ENCODE results near the gene CELA1. TPM values are rescaled to one million over a fixed set of nuclear protein-coding genes. Genes with fewer than 3 reads are reported as not detected.

The CELA1 gene
- total RNA-seq, 1 experiment from 2014 or later = not detected

DNA sequence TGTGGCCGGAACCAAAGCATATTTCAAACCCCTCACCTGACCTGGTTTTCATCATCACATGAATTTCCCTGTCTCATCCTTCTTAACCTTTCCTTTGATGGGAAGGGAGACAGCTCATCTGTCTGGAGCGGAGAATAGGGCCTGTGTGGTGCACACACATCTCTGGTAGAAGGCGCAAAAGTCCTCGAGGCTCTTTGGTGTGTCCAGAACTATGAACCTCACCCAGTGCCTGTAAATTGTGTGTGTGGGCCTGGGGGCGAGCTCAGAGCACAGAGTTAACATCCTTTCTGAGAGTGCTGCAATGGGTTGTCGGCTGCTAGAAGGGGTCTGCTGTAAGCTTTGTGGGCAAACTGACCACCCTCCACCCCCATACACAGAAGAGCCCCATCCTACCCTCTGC lies 44.0 kb upstream of the CELA1 start (continued):
- TF ChIP-seq, protein P1, sequence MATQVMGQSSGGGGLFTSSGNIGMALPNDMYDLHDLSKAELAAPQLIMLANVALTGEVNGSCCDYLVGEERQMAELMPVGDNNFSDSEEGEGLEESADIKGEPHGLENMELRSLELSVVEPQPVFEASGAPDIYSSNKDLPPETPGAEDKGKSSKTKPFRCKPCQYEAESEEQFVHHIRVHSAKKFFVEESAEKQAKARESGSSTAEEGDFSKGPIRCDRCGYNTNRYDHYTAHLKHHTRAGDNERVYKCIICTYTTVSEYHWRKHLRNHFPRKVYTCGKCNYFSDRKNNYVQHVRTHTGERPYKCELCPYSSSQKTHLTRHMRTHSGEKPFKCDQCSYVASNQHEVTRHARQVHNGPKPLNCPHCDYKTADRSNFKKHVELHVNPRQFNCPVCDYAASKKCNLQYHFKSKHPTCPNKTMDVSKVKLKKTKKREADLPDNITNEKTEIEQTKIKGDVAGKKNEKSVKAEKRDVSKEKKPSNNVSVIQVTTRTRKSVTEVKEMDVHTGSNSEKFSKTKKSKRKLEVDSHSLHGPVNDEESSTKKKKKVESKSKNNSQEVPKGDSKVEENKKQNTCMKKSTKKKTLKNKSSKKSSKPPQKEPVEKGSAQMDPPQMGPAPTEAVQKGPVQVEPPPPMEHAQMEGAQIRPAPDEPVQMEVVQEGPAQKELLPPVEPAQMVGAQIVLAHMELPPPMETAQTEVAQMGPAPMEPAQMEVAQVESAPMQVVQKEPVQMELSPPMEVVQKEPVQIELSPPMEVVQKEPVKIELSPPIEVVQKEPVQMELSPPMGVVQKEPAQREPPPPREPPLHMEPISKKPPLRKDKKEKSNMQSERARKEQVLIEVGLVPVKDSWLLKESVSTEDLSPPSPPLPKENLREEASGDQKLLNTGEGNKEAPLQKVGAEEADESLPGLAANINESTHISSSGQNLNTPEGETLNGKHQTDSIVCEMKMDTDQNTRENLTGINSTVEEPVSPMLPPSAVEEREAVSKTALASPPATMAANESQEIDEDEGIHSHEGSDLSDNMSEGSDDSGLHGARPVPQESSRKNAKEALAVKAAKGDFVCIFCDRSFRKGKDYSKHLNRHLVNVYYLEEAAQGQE (IDR thresholded peaks at IDR 0.05; ENCODE audit: low read depth) = no peak
- TF ChIP-seq CEBPB (IDR thresholded peaks at IDR 0.05; ENCODE audit: low read depth) (no peak), POLR2AphosphoS5 (IDR thresholded peaks at IDR 0.05; ENCODE audit: low read depth, low read length) (no peak), EZH2 (IDR thresholded peaks at IDR 0.05) (no peak), MAX (IDR thresholded peaks at IDR 0.05) (no peak), SRF (IDR thresholded peaks at IDR 0.05; ENCODE audit: low read depth) (no peak), SIN3A (IDR thresholded peaks at IDR 0.05; ENCODE audit: low read depth) (no peak)
- TF ChIP-seq, protein P2, sequence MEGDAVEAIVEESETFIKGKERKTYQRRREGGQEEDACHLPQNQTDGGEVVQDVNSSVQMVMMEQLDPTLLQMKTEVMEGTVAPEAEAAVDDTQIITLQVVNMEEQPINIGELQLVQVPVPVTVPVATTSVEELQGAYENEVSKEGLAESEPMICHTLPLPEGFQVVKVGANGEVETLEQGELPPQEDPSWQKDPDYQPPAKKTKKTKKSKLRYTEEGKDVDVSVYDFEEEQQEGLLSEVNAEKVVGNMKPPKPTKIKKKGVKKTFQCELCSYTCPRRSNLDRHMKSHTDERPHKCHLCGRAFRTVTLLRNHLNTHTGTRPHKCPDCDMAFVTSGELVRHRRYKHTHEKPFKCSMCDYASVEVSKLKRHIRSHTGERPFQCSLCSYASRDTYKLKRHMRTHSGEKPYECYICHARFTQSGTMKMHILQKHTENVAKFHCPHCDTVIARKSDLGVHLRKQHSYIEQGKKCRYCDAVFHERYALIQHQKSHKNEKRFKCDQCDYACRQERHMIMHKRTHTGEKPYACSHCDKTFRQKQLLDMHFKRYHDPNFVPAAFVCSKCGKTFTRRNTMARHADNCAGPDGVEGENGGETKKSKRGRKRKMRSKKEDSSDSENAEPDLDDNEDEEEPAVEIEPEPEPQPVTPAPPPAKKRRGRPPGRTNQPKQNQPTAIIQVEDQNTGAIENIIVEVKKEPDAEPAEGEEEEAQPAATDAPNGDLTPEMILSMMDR (IDR thresholded peaks at IDR 0.05 in 2 of 3, conservative IDR thresholded peaks at IDR 0.05 in 1 of 3; ENCODE audit: borderline replicate concordance in 1 of 3, insufficient read depth in 1 of 3, low read depth in 2 of 3, low read length in 2 of 3) = no peak
